ENCODE results near the gene MAST4. TPM values are rescaled to one million over a fixed set of nuclear protein-coding genes. Genes with fewer than 3 reads are reported as not detected.
A peak's percentile ranks its signal among the peaks of the same experiment; 100 is the strongest.

Gene MAST4
- polyA plus RNA-seq, 1 experiment, result 4.0 TPM

DNA sequence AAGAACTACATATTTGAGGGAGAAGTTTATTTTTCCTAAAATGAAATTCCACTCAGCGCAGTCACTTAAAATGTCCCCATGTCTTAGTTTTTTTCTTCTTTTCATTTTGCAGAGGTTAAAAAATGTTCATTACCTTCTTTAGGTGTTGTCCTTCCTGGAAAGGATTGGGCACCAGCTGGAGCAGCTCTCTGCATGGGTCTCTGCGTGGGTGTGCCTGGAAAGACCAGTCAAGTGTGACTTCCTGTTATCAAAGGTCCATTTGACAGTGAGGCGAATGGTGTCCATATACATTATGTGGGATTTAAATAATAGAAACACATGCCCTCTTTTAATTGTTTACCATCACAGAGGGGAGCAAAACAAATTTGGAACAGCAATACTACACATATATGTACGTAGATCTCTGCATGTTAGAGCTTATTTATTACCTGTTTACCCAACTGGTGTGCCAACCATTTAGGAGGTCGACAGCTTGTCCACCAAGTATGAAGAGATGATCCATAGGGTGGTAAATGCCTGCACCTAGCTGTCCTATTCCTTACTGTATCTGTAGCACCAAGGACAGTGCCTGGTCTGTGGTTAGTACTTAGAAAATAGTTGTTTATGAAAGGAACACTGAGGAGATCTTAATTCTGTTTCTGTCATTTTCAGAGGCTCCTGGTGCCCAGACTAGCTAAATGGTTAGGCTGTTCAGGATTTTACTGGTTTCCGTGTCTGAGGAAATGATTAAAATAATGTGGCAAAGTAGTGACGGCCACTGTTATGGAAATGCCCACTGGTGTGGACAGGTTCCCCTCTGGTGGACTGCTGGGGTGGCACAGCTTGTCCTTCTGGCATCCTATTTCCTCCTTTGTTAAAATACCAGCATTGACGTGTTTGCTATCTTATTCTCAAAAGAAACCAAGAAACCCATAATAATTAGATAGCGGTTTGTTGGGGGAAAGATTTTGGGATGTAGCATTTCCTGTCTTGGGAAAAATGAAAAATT is 200.4 kb downstream of the MAST4 start:
- TF ChIP-seq, protein P1, sequence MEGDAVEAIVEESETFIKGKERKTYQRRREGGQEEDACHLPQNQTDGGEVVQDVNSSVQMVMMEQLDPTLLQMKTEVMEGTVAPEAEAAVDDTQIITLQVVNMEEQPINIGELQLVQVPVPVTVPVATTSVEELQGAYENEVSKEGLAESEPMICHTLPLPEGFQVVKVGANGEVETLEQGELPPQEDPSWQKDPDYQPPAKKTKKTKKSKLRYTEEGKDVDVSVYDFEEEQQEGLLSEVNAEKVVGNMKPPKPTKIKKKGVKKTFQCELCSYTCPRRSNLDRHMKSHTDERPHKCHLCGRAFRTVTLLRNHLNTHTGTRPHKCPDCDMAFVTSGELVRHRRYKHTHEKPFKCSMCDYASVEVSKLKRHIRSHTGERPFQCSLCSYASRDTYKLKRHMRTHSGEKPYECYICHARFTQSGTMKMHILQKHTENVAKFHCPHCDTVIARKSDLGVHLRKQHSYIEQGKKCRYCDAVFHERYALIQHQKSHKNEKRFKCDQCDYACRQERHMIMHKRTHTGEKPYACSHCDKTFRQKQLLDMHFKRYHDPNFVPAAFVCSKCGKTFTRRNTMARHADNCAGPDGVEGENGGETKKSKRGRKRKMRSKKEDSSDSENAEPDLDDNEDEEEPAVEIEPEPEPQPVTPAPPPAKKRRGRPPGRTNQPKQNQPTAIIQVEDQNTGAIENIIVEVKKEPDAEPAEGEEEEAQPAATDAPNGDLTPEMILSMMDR (IDR thresholded peaks at IDR 0.05; ENCODE audit: insufficient read depth, low read depth, low read length), result no peak
- no peaks in the 10 kb centered on the region for H3K36me3 ChIP-seq (ENCODE audit: control insufficient read depth, insufficient read depth, low read length)
- H3K27me3 ChIP-seq (ENCODE audit: control insufficient read depth, insufficient read depth, low read length), result peaks cover 2% of the 10 kb centered on the region; the same call in 1 of the 2 replicates
- CTCF ChIA-PET, result interaction anchor here (0.6 to 1.5 kb wide), 3 partner anchors 28 to 491 kb away, joined by 3 to 4 read pairs (median 3); no protein-coding TSS in a partner anchor
- DNase-seq (ENCODE audit: low read depth), result no peak
- POLR2A ChIA-PET, result no interaction called here
- H3K4me3 ChIP-seq (ENCODE audit: low read depth, low read length), result no peak overlapping the region

DNA sequence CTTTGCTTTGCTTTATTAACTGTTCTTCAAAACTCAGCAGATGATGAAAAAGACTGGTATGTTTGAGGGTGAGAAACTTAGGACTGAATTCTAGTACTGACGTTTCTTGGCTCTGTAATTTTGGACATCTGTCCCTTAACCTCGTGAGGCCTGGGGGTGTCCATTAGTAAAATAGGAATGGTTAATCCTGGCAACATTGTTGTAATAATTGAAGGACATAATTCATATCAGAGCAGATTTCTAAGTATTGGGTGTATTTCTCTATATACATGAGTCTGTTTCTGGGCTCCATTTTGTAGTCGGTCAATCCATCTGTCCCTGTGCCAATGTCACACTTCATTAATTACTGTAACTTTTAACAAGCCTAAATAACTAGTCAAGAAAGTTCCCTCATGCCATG is 206.7 kb downstream of the MAST4 start:
- no peak overlapping the region for H3K4me3 ChIP-seq (ENCODE audit: low read depth, low read length)
- ChIA-PET CTCF (no interaction called here), POLR2A (no interaction called here)
- TF ChIP-seq, protein P1 (IDR thresholded peaks at IDR 0.05; ENCODE audit: insufficient read depth, low read depth, low read length), result no peak
- no peaks in the 10 kb centered on the region for H3K36me3 ChIP-seq (ENCODE audit: control insufficient read depth, insufficient read depth, low read length)
- no peaks in the 10 kb centered on the region; the same call in 1 of the 2 replicates for H3K27me3 ChIP-seq (ENCODE audit: control insufficient read depth, insufficient read depth, low read length)
- DNase-seq (ENCODE audit: low read depth), result no peak

DNA sequence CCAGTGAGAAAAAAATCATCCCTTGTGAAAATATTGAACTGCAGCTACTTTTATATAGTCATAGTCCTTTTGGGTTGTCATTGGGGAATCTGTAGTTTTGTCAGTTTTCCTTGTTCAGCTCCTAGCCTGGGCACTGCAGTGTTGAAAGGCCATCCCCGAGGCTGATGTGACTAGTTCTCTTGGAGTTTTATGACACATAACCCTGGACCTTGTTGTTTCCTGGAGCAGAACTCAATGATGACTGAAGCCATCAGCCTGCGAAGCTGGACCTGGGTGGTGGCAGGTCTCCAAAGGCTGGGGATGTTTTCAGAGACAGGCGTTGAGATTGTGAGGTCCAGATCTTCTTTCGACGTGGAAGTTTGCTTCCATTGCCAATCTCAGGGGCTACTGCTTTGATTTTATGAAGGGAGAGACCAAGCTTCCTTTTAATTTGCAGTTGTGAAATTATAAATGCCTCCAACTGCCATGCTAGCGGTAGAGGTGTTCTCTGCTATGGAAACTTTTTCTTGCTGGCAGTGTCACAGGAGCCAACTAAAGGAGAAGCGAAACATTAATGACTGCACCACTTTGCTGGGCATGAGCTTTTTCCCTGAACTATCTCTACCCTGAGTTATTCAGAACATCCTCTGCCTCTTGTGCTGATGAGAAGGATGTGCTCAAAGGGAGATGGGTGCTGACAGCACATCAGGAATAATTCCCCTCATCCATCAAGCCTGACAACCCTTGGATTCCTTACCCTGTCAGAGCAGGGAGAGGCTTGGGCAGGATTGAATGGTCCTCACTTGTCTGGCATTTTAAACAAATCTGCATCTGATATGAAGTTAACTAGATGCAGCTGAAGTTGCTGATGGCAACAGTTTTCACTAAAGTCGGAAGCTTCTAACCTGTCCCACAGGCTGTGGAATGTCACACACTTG is 209.6 kb downstream of the MAST4 start:
- no peak for DNase-seq (ENCODE audit: low read depth)
- POLR2A ChIA-PET, result no interaction called here
- H3K4me3 ChIP-seq (ENCODE audit: low read depth, low read length), result no peak overlapping the region
- no peaks in the 10 kb centered on the region; the same call in 1 of the 2 replicates for H3K27me3 ChIP-seq (ENCODE audit: control insufficient read depth, insufficient read depth, low read length)
- CTCF ChIA-PET, result no interaction called here
- H3K36me3 ChIP-seq (ENCODE audit: control insufficient read depth, insufficient read depth, low read length), result no peaks in the 10 kb centered on the region
- TF ChIP-seq, protein P1 (IDR thresholded peaks at IDR 0.05; ENCODE audit: insufficient read depth, low read depth, low read length), result no peak

GRCh38 chr5:66807743-66808142 is 211.6 kb downstream of the MAST4 start:
- DNase-seq (ENCODE audit: low read depth), result no peak
- TF ChIP-seq, protein P1 (IDR thresholded peaks at IDR 0.05; ENCODE audit: insufficient read depth, low read depth, low read length), result peak; percentile 55
- ChIA-PET CTCF (interaction anchor here (0.6 to 1.2 kb wide), 8 partner anchors 9 to 500 kb away, joined by 3 to 4 read pairs (median 3); no protein-coding TSS in a partner anchor), POLR2A (interaction anchor here (0.6 kb wide), 1 partner anchor 1363 kb away, joined by 4 read pairs; no protein-coding TSS in a partner anchor)
- no peaks in the 10 kb centered on the region for H3K36me3 ChIP-seq (ENCODE audit: control insufficient read depth, insufficient read depth, low read length)
- H3K4me3 ChIP-seq (ENCODE audit: low read depth, low read length), result no peak overlapping the region
- H3K27me3 ChIP-seq (ENCODE audit: control insufficient read depth, insufficient read depth, low read length), result no peaks in the 10 kb centered on the region; the same call in 1 of the 2 replicates

Measured in BJ (cell line).